ENCODE data around the gene RNF38. TPM values are rescaled to one million over a fixed set of nuclear protein-coding genes. Genes with fewer than 3 reads are reported as not detected.

Gene RNF38
- total RNA-seq, 2 experiments from 2014 or later, result 9.0 to 25.5 TPM

DNA sequence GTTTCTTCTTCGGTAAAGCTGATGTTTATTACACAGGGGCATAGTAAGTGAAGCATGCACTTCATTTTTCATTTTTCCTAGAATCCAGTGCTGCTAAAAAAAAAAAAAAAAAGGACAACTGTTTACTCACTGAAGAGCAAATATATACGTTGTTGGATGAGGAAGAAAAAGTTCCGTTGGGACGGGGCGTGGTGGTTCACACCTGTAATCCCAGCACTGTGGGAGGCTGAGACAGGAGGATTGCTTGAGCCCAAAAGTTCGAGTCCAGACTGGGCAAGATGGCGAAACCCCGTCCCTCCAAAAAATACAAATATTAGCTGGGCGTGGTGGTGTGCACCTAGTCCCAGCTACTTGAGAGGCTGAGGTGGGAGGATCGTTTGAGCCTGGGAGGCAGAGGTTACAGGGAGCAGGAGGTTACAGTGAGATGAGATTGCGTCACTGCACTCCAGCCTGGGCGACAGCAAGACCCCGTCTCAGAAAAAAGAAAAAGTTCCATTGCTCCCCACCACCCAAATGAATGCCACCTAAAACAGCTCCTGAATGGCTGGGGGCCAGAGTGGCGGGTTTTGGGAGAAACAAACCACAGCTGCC lies 81.8 kb downstream of the RNF38 start:
- TF ChIP-seq EZH2phosphoT487 (IDR thresholded peaks at IDR 0.05; ENCODE audit: borderline replicate concordance, low read depth, low read length) (no peak), CTCF (conservative IDR thresholded peaks at IDR 0.05; ENCODE audit: low read length) (no peak)
- BruUV-seq (replicated peaks), result no TSS peak
- H3K9me3 ChIP-seq (ENCODE audit: low read length), result no peaks in the 10 kb centered on the region
- no peak for DNase-seq (ENCODE audit: low spot score)
- POLR2A ChIA-PET, result interaction anchor here (0.6 to 1.7 kb wide), 3 partner anchors 10 to 383 kb away, joined by 3 to 6 read pairs (median 5); no protein-coding TSS in a partner anchor
- CTCF ChIA-PET (ENCODE audit: unreplicated experiment), result no interaction called here
- no peaks in the 10 kb centered on the region for H3K79me2 ChIP-seq (ENCODE audit: insufficient read depth, low read depth, low read length)
- no peak overlapping the region for H3K4me3 ChIP-seq (ENCODE audit: low read depth, low read length, poor library complexity, severe bottlenecking)
- no peak overlapping the region for H3K4me2 ChIP-seq (ENCODE audit: low read length)
- H2AFZ ChIP-seq (ENCODE audit: low read length), result no peak overlapping the region
- no peaks in the 10 kb centered on the region for H4K20me1 ChIP-seq (ENCODE audit: insufficient read depth, low read length)
- intact Hi-C loops (cut with micrococcal nuclease; ENCODE audit: unreplicated experiment), result no loop called here
- H3K36me3 ChIP-seq (ENCODE audit: insufficient read depth, low read length), result no peaks in the 10 kb centered on the region
- H3K4me1 ChIP-seq (ENCODE audit: insufficient read depth, low read length, poor library complexity, severe bottlenecking), result no peaks in the 10 kb centered on the region
- H3K9me2 ChIP-seq (ENCODE audit: insufficient read depth, low read length), result no peaks in the 10 kb centered on the region
- no peak overlapping the region for H3K27ac ChIP-seq (ENCODE audit: low read depth, low read length, poor library complexity, severe bottlenecking)

GRCh38 chr9:36317766-36318165 lies 82.3 kb downstream of the RNF38 start:
- H3K79me2 ChIP-seq (ENCODE audit: insufficient read depth, low read depth, low read length), result no peaks in the 10 kb centered on the region
- H3K4me1 ChIP-seq (ENCODE audit: insufficient read depth, low read length, poor library complexity, severe bottlenecking), result no peaks in the 10 kb centered on the region
- intact Hi-C loops (cut with micrococcal nuclease; ENCODE audit: unreplicated experiment), result no loop called here
- no peak overlapping the region for H3K27ac ChIP-seq (ENCODE audit: low read depth, low read length, poor library complexity, severe bottlenecking)
- no peak for TF ChIP-seq CTCF (conservative IDR thresholded peaks at IDR 0.05; ENCODE audit: low read length)
- no peaks in the 10 kb centered on the region for H3K9me3 ChIP-seq (ENCODE audit: low read length)
- no peaks in the 10 kb centered on the region for H3K9me2 ChIP-seq (ENCODE audit: insufficient read depth, low read length)
- ChIA-PET POLR2A (interaction anchor here (1.1 kb wide), 1 partner anchor 26 kb away, joined by 3 read pairs; no protein-coding TSS in a partner anchor), CTCF (ENCODE audit: unreplicated experiment) (no interaction called here)
- no TSS peak for BruUV-seq (replicated peaks)
- DNase-seq (ENCODE audit: low spot score), result no peak
- H3K36me3 ChIP-seq (ENCODE audit: insufficient read depth, low read length), result no peaks in the 10 kb centered on the region
- no peak overlapping the region for H3K4me3 ChIP-seq (ENCODE audit: low read depth, low read length, poor library complexity, severe bottlenecking)
- no peak overlapping the region for H3K4me2 ChIP-seq (ENCODE audit: low read length)
- H2AFZ ChIP-seq (ENCODE audit: low read length), result no peak overlapping the region
- H4K20me1 ChIP-seq (ENCODE audit: insufficient read depth, low read length), result no peaks in the 10 kb centered on the region

DNA sequence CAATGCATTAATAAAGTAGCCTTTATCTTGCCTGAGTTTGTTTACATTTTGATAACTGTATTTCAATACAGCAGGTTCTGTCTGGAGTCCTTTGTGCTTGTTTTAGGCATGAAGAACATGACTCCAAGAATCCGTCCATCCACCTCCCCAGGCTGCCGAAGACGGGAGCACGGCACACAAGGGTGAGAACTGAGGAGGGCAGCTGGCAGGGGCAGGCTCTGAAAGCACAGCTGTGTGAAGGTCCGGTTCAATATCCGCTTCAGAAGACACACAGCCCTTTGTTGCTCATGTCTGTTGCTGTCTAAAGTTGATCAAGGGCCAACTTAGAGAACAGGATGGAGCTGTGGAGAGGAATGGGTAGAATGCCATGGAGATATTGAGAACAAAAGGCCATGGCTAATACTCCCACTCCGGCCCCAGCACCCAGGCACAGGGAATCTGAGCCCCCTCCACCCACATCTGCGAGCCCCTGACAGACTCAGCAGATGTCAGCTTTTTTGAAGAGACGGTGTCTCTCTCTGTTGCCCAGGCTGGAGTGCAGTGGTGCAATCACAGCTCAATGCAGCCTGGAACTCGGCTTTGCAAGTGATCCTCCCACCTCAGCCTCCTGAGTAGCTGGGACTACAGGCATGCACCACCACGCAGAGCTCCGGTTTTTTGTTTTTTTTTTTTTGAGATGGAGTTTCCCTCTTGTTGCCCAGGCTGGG lies 83.3 kb downstream of the RNF38 start:
- POLR2A ChIA-PET, result interaction anchor here (0.5 to 1.1 kb wide), 3 partner anchors 27 to 1452 kb away, joined by 3 to 5 read pairs (median 3); no protein-coding TSS in a partner anchor
- H2AFZ ChIP-seq (ENCODE audit: low read length), result no peak overlapping the region
- no peaks in the 10 kb centered on the region for H3K36me3 ChIP-seq (ENCODE audit: insufficient read depth, low read length)
- no peaks in the 10 kb centered on the region for H4K20me1 ChIP-seq (ENCODE audit: insufficient read depth, low read length)
- no peaks in the 10 kb centered on the region for H3K9me2 ChIP-seq (ENCODE audit: insufficient read depth, low read length)
- no peaks in the 10 kb centered on the region for H3K79me2 ChIP-seq (ENCODE audit: insufficient read depth, low read depth, low read length)
- H3K4me1 ChIP-seq (ENCODE audit: insufficient read depth, low read length, poor library complexity, severe bottlenecking), result no peaks in the 10 kb centered on the region
- intact Hi-C loops (cut with micrococcal nuclease; ENCODE audit: unreplicated experiment), result no loop called here
- H3K4me3 ChIP-seq (ENCODE audit: low read depth, low read length, poor library complexity, severe bottlenecking), result no peak overlapping the region
- H3K9me3 ChIP-seq (ENCODE audit: low read length), result no peaks in the 10 kb centered on the region
- CTCF ChIA-PET (ENCODE audit: unreplicated experiment), result no interaction called here
- H3K4me2 ChIP-seq (ENCODE audit: low read length), result no peak overlapping the region
- H3K27ac ChIP-seq (ENCODE audit: low read depth, low read length, poor library complexity, severe bottlenecking), result no peak overlapping the region
- no TSS peak for BruUV-seq (replicated peaks)
- TF ChIP-seq EZH2phosphoT487 (IDR thresholded peaks at IDR 0.05; ENCODE audit: borderline replicate concordance, low read depth, low read length) (no peak), CTCF (conservative IDR thresholded peaks at IDR 0.05; ENCODE audit: low read length) (no peak)
- no peak for DNase-seq (ENCODE audit: low spot score)
